Stimulated activated naive CD4-positive, alpha-beta T cell (primary cell): ENCODE measurements around the gene LCOR.

Experiments used
- DNase-seq, 6 experiments: peaks; one replicate each; lab custom pipeline; 2025; lab: John Stamatoyannopoulos, UW

LCOR gene

DNA sequence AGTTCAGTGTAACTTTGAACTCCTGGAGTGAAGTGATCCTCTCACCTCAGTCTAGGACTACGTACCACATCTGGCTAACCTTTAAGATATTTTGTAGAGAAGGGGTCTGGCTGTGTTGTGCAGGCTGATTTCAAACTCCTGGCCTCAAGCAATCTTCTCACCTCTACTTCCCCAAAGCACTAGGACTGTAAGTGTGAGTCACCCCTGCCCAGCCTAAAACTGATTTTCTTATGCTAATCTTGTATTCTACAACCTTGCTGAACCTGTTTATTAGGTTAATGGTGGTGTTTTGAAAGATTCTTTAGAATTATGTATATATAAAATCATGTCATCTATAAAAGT is 58.0 kb downstream of the LCOR start:
- DNase-seq: no peak

DNA sequence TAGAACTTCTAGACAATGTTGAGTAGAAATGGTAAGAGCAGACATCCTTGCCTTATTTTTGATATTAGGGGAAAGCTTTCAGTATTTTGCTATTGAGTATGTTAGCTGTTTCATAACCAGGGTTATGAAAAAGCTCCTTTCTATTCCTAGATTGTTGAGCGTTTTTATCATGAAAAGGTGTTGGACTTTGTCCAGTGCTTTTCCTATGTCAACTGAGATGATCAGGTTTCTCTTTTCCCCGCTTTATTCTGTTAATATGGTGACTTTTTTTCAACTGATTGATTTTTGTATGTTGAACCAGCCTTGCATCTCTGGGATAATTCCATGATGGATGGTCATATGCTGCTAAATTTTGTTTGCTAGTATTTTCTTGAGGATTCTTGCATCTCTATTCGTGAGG is 58.5 kb downstream of the LCOR start:
- no peak for DNase-seq

DNA sequence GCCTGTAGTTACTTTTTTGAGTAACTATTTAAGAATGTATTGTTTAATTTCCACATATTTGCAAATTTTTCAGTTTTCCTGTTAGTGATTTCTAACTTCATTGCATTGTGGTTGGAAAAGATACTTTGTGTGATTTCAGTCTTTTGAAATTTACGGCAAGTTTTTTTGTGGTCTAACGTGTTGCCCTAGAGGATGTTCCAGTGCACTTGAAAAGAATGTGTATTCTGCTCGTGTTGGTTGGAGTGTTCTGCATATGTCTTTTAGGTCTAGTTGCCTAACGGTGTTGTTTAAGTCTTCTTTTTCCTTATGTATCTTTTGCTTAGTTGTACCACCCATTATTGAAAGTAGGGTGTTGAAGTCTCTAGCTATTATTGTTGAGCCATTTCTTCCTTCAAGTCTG is 59.7 kb downstream of the LCOR start:
- no peak for DNase-seq

DNA sequence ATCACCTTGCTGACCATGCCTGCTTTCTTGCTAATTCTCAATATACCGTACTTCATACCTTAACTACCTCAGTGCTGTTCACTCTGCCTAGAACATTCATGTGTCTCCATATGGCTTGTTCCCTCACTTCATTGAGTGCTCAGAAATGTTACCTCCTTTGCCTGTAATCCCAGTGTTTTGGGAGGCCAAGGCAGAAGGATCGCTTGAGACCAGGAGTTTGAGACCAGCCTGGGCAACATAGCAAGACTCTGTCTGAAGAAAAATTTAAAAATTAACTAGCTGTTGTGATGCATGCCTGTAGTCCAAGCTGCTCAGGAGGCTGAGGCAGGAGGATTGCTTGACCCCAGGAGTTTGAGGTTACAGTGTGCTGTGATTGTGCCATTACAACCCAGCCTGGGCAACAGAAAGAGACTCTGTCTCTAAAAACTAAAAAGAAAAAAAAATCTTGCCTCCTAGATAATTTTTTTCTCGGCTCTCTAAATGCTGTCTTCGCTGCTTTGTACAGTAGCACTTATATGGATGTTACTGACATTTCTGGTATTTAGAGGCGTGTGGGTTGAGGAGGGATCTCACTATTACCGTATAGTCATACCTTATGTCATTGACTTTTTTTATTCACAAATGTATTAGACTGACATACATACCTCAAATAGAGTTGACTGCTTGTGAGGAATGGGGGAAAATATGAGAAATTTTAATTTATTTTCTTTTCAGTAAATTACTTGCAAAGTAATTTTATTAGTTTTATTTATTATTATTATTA is 63.7 kb downstream of the LCOR start:
- DNase-seq: no peak

DNA sequence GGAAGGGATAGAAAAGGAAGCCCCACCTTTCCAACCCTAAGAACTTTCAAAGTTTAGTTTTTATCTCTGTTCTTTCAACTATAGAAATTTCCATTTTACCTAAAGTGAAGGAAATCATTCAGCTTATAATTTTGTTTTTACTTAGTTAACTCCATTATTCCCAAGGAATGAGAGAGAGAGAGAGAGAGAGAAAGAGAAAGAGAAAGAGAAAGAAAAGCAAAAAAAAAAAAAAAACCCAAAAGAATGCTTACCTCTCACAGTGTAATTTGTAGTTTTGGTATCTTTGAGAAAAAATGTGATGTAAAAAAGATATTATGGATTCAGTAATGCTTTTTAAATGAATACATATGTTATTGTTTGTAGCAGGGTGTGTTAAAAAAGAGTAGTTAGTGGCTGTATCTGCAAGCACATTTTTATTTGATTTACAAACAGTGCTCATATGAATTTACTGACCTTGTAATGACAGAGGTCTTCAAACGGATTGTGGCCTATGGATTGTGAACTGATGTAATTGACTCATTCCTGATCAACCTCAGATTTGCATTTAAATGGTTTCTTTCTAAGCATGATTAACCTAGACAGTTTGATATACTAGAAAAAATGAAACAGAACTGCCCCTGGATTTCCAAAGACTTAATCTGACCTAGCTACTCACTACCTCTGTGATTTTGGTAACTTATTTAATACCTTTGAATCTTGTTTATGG is 64.9 kb downstream of the LCOR start:
- no peak for DNase-seq

DNA sequence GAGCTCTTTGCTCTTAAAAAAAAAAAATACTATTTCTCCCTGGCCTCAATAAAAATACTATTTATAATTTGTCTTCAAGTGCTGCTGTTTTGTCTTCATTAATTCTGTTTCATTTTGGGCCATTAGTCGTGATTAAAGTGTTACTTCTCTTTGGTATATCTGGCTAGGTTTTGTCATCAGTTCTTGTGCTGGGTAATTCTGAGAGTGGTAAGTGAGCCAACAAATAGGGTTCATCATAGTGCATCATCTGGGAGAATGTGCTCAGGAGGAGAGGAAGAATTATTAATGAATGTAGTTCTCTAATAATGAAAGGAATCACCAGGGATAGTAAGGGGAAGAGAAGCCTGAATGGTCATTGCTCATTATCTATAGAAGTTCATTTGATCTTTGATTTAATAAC is 70.0 kb downstream of the LCOR start:
- no peak for DNase-seq

DNA sequence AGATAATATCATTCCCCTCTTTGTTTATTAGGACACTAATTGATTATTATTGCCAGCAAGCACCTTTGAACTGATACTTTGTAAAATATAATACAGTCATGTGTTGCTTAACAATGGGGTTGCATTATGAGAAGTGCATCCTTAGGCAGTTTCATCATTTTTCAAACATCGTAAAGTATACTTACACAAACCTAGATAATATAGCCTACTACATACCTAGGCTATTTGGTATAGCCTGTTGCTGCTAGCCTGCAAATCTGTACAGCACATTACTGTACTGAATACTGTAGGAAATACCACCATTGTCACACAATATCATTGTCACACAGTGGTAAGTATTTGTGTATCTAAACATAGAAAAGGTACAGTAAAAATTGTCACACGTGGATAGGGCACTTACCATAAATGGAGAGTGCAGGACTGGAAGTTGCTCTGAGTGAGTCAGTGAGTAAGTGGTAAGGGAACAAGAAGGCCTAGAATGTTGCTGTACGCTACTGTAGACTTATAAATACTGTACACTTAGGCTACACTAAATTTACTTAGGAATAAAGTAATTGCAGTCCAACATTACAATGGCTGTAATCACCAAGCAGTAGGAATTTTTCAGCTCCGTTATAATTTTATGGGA is 70.7 kb downstream of the LCOR start:
- DNase-seq: no peak

DNA sequence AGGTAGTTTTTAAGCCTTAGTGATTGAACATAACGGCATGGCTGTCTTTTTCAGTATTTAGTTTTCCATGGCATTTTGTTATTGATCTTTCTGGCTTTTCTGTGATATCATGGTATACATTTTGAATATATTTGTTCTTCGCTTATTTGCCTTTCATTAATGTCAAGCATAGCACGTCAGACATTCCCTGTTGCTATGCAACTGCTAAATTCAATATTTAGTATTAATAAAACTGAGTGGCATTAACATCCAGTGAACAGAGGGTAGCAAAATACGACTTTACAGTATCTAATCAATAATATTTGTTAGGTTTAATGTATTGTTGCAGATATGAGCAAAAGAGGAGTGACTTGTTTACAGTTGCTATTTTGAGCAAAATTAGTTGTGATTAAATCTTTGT is 72.5 kb downstream of the LCOR start:
- no peak for DNase-seq

DNA sequence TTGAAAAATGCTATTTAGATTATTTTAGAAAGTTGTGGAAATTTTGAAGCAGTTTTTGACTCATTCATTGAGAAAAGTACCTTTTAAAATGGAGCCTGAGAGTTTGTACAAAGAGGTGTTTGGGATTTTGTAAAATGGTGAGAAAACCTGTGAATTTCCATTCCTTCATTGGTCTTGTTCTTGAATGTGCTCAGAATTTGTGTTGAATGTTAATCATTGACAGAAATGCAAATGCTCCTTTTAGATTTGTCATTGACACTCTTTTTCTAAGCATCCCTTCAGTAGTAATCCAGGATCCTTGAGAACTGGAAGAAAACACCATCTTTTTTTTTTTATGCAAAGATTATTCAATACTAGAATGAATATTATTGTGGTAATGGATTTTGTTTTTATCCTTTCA is 74.8 kb downstream of the LCOR start:
- DNase-seq: no peak

DNA sequence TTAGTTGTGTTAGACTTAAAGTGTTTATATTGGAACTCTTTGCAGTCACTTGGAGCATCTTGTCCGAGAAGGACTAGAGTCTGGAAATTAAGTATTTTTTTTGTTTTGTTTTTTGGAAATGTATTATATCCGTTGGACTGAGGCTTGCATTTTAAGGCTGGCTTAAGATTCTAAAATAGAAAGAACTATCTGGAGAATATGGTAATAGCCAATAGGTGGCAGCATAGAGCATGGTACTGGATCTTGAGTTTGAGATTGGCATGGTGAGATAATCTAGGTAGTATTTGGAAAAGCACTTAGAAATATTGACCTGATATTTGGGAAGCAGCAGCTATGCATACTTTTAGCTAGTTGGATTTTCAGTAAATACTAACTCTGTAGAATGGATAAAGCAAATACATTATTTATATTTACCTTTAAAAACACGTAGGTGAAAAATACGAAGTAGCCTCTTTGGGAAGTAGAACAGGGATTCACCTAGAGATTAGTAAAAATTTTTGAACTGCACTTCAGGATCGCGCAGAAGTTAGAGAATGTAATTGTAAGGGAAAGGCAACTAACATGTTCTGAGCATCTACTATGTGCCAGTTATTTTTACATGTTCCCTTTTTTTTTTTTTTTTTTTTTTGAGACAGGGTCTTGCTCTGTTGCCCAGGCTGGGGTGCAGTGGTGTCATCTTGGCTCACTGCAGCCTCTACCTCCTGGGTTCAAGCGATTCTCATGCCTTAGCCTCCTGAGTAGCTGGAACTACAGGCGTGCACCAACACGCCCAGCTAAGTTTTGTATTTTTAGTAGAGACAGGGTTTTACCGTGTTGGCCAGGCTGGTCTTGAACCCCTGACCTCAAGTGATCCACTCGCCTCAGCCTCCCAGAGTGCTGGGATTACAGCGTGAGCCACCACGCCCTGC is 78.6 kb downstream of the LCOR start:
- peak in 2 of 6 experiments; percentile 9 to 38 for DNase-seq

DNA sequence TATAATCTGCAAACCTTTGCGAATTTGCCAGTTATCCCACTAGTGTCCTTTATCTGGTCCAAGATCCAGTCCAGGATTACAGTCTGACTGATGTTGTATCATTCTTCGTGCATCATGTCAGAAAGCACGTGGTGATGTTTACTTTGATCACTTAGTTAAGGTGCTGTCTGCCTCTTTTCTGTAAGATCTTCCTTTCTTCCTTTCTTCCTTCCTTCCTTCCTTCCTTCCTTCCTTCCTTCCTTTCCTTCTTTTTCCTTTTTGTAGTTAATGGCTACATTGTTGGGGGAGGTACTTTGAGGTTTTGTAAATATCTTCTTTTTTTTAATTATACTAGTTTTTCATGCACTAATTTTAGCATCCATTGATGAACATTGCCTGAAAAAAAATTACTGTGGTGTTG is 80.3 kb downstream of the LCOR start:
- DNase-seq: no peak

DNA sequence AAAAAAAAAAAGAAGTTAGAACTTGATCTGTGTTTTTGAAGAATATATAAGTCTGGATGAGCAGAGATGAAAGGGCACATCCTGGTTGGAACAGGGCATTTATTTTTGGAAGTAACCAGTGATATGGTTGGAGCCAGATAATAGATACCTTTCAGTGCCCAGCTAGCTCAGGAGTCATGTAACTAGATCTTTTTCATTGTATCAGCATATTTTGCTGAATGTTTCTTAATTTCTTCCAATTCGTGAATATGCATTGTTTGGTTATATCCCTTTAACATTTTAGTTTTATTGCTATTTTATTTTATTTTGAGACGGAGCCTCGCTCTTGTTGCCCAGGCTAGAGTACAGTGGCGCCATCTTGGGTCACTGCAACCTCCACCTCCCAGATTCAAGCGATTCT is 81.8 kb downstream of the LCOR start:
- no peak for DNase-seq

DNA sequence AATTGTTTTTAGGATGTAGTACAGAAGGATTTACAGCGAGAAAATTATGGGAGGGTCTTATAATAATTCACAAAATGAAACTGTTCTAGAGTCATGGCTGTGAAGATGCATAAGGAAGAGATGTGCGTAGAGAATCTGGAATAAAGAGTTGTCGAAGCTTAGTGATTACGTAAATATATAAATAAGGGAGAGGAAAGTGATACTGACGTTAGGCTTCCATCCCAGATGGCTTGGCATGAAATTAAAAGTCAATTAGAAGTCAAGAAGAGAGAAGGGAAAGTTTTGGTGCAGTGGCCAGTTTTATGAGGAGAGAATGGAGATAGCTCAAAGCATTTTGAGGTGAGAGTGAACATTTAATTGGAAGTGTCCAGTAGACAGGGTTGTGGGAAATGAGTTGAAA is 85.5 kb downstream of the LCOR start:
- no peak for DNase-seq

DNA sequence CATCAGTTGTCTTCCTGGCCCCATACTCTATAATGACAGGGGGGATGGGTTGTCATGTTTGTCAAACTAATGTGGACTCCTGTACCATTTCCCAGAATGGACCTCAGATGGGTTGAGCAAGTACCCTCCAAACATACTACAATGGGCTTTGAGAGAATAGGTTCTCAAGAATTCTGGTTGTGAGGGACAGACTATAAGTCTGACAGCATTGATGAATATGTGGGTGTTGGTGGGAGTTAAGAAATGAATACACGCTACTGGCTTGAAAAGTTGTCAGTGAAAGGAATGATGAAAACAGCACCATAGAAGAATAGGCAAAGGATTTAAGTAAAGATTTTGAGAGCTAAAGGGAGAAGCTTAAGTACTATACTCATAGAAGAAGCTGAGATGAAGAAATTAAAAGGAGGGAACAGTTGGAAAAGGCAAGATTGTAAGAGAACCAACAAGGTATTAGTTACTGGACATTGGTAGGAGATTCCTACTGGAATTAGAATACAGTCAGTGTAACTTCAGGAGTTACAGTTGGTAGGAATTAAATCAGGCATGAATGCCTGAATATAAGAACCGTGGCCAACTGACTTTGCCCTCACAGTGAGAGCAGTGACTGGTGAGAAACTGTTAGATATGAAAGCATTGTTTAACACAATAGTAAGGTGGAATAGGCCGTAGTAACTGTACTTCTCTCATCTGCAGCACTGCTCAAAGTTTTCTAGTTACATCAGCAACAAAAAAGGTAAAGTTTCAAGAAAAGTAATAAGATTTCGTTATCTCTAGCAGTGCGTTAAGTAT is 86.3 kb downstream of the LCOR start:
- no peak for DNase-seq

DNA sequence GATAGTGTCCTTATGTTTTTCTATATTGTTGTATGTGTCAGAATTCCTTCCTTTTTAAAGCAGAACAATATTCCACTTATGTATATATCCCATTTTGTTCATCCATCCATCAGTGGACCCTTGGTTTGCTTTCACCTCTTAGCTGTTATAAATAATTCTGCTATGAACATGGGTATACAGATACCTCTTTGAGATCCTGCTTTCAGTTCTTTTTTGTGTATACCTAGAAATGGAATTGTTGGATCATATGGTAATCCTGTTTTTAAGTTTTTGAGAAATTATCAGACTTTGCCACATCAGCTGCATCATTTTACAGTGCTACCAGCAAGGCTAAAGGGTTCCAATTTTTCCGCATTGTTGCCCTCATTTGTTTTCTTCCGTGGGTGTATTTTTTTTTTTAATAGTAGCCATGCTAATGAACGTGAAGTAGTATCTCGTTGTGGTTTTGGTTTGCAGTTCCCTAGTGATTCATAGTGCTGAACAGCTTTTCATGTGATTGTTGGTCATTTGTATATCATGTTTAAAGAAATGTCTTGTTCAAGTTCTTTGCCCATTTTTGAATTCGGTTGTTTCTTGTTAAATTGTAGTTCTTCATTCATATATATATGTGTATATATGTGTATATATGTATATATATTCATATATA is 87.8 kb downstream of the LCOR start:
- no peak for DNase-seq

DNA sequence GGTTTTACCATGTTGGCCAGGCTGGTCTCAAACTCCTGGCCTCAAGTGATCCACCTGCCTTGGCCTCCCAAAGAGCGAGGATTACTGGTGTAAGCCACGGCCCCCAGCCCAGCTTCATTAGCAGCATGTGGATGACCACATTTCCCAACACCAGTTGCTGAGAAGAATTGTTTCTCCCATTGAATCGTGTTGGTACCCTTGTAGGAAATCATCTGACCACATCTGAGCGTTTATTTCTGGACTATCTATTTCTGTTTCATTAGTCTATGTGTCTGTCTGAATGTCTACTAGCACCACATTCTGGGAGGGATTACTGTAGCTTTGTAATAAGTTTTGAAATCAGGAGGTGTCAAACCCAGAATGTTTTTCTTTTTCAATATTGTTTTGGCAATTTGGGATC is 89.6 kb downstream of the LCOR start:
- DNase-seq: no peak

DNA sequence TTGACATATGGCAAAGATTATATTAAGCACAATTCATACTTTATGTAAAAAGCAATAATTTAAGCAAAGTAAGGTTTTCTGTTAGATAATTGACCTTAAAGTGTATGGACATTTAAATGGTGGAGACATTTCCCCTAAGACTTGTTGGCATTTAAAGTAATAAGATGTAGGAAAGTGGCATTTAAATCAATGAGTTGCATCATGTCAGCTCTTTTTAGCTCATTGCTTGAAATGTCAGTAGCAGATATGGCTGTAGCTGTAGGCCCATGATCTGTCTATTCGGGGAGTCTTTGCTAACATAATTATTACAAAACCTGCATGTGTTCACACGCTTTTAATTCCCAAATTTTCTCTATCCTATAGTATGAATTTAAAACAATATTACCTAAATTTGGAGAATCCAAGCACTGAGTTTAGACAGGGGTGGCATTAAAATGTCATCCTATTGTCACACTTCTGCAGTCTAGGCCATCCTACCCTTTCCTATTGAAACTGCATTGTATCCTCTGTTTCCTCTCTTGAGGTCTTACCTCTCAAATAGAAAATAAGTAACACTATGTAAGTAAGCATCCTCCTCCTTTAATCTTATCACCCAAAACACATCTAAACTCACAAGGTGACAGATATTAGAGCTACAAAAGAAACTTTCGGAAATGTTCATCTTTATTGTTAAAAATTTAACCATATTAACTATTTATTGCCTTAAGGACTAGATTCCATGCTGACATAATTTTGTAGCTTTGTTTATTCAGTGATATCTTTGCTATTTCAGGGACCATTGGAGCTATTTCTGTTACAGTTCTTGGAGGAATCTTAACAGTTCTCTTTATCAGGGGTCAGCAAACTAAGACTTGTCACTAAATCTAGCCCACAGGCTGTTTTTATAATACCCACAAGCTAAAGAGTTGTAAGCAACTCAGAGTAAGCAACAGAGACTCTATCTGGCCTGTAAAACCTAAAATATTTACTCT is 91.2 kb downstream of the LCOR start:
- DNase-seq: no peak

DNA sequence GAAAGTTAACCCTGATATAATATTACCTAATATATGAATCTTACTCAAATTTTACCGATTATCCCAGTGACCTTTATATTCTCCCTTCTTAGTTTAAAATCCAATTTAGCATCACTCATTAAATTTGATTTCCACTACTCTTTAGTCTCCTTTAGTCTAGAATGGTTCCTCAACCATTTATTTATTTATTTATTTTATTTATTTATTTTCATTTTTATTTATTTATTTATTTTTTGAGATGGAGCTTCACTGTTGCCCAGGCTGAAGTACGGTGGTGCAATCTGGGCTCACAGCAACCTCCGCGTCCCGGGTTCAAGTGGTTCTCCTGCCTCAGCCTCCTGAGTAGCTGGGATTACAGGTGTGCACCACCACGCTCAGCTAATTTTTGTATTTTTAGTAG is 92.8 kb downstream of the LCOR start:
- DNase-seq: no peak

DNA sequence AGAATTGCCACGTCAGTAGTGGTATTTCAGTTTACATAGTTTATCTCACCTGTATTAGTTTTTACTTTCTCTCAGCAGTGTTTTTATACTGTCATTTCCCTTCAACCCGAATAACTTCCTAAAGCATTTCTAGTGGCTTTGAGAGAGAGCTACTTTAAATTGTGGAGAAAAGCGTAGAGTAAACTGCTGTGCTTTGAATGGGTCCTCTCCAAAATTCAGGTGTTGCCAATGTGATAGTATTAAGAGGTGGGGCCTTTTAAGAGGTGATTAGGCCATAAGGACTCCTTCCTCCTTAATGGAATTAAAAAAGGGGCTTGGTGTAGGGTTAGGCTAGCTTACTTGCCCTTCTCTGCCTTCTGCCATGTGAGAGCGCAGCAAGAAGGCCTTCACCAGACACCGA is 98.4 kb downstream of the LCOR start:
- DNase-seq: no peak

DNA sequence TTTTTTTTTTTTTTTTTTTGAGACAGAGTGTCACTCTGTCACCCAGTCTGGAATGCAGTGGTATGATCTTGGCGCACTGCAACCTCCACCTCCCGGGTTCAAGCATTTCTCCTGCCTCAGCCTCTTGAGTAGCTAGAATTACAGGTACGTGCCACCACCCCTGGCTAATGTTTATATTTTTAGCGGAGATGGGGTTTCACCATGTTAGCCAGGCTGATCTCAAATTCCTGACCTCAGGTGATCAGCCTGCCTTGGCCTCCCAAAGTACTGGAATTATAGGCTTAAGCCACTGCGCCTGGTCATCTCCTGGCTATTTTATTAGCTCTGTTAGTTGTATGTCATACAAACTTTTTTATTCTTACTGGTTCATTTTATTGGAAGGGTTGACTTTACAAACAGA is 103.0 kb downstream of the LCOR start:
- no peak for DNase-seq
